Heart left ventricle (tissue), 16 donors: ENCODE measurements around the gene TOPBP1. TPM values are rescaled to one million over a fixed set of nuclear protein-coding genes. Genes with fewer than 3 reads are reported as not detected.

Source experiments
- ATAC-seq, 4 donors: fragments of 200-7000 bp; cut with Tn5 transposase; one replicate each; pipeline ENCODE4 v1.9.1; 2020 to 2022; ENCODE audit warnings: moderate library complexity in 4 of 4, mild to moderate bottlenecking in 3 of 4, moderate number of reproducible peaks in 1 of 4
- DNase-seq, 5 donors: peaks; one replicate each; pipeline ENCODE4 v3.0.0-alpha.2; 2020
- H3K27ac ChIP-seq, 12 donors: fragments of 200-600 bp; sonication (generic) in 4 of 12; one replicate each; pipeline versions ENCODE4 v1.5.0 to v1.8.0; 2016 to 2022; ENCODE audit warnings: mild to moderate bottlenecking in 2 of 12
- H3K27me3 ChIP-seq, 9 donors: fragments of 200-600 bp; sonication (generic) in 2 of 9; one replicate each; pipeline versions ENCODE4 v1.5.1 to v1.8.0; 2016 to 2022; ENCODE audit warnings: mild to moderate bottlenecking in 3 of 9
- H3K36me3 ChIP-seq, 9 donors: fragments of 200-600 bp; sonication (generic) in 2 of 9; one replicate each; pipeline versions ENCODE4 v1.5.0 to v1.8.0; 2018 to 2022; ENCODE audit warnings: mild to moderate bottlenecking in 2 of 9
- H3K4me1 ChIP-seq, 12 donors: fragments of 200-600 bp; sonication (generic) in 4 of 12; one replicate each; pipeline versions ENCODE4 v1.5.0 to v1.8.0; 2016 to 2022; ENCODE audit warnings: mild to moderate bottlenecking in 3 of 12
- H3K4me3 ChIP-seq, 12 donors: fragments of 200-600 bp; sonication (generic) in 4 of 12; one replicate each; pipeline versions ENCODE4 v1.5.0 to v1.8.0; 2017 to 2022; ENCODE audit warnings: mild to moderate bottlenecking in 9 of 12, moderate library complexity in 4 of 12
- H3K9me3 ChIP-seq, 12 donors: fragments of 200-600 bp; sonication (generic) in 4 of 12; one replicate each; pipeline versions ENCODE4 v1.5.0 to v1.8.0; 2016 to 2022; ENCODE audit warnings: mild to moderate bottlenecking in 1 of 12
- CTCF ChIP-seq, 12 donors: fragments of 200-600 bp; sonication (generic) in 4 of 12; IDR thresholded peaks; one replicate each; pipeline versions ENCODE4 v1.5.0 to v1.8.0; 2018 to 2022; ENCODE audit warnings: antibody characterized with exemption in 12 of 12, mild to moderate bottlenecking in 5 of 12
- POLR2A ChIP-seq, 2 donors: fragments of 450-650 bp; IDR thresholded peaks; one replicate each; pipeline ENCODE4 v1.6.1; 2017; ENCODE audit warnings: antibody characterized with exemption in 2 of 2, mild to moderate bottlenecking in 2 of 2, moderate library complexity in 2 of 2
- WGBS, 4 donors: extraction: QIAGEN DNeasy Blood & Tissue Kit in 2 of 4; methylation state at CpG; one replicate each; pipeline versions ENCODE4 v1.1.5 to v1.1.7; 2013 to 2018; 5-methylcytosine and 5-hydroxymethylcytosine counted together
- intact Hi-C, 10 donors: fragments of 100-400 bp; cut with DNase I; formaldehyde crosslinking; loops; one replicate each; pipeline versions ENCODE4 v1.11.1 to v1.14.2; 2022
- polyA plus RNA-seq, 2 donors: library from polyadenylated mRNA; stranded (reverse); fragments of 200-250 nt; gene quantifications; one replicate each; pipeline ENCODE4 v1.2.3, GENCODE V29; 2013
- total RNA-seq, 9 donors: library from RNA; depleted of rRNA in 2 of 9; stranded (reverse); fragments of >200 nt in 2 of 9; fragmentation: NEBNext Ultra II Directional in 3 of 9; extraction: Animal tissue kit (Norgen Biotek cat#: 25700) in 3 of 9; gene quantifications; one replicate each; pipeline versions ENCODE4 v1.1.0 to v1.2.4, GENCODE V29; 2016 to 2023
- donor health status: ischemic (EF 13 %, LVEDD 7.1; RV severe dilation, severe dysfunction).
- donor health status: healthy with polysubstance abuse.
- donor health status: DM: no; HTN: yes; CAD: no.
- donor health status: DM: no; HTN: no; CAD: no.
- donor health status: ischemic (EF 25% LVEDD 6.9; RV normal size, moderate dysfunction).
- donor health status: ischemic (EF 25% LVEDD 5.7; RV mildly dilated, moderate dysfunction).
- donor health status: healthy.
- donor health status: DM: yes; HTN: yes; CAD: no.
- donor health status: ischemic (EF 35%, LVEDD 5.7; RV mildly dilated, moderate dysfunction).
- donor health status: nonischemic (EF 11% LVEDD 7.7; RV severe dilation, severe dysfunction).
- donor health status: DM: yes; HTN: yes; CAD: no.
- donor health status: PGD.
- donor health status: ischemic (EF 29% LVEDD 5.4; RV normal size, mild dysfunction).
- donor health status: nonischemic (EF 23%, LVEDD 6.1; RV moderate dilation, normal function).

The TOPBP1 gene
- total and polyA plus RNA-seq, 11 donors = 2.6 to 18.3 (median 11.7) TPM

- ATAC-seq (no peak), DNase-seq (no peak)
- Histone ChIP-seq H3K4me1 (peaks cover 0 to 8% (median 0%) of the 10 kb centered on the region in 12 donors), H3K4me3 (no peak overlapping the region), H3K27ac (no peak overlapping the region), H3K27me3 (peaks cover 0 to 40% (median 12%) of the 10 kb centered on the region in 9 donors), H3K36me3 (no peaks in the 10 kb centered on the region), H3K9me3 (peaks cover 0 to 8% (median 0%) of the 10 kb centered on the region in 12 donors)
- WGBS, 4 donors = 49 to 56% (median 52%) methylated on average over 11 of the region's 11 CpGs
- intact Hi-C loops = no loop called here
- no peak for TF ChIP-seq POLR2A (IDR thresholded peaks at IDR 0.05)
- no peak for TF ChIP-seq CTCF (IDR thresholded peaks at IDR 0.05)
These were observed 14.8 kb upstream of the TOPBP1 start for GRCh38 chr3:133676336-133677118.

- WGBS, 4 donors = 60 to 66% (median 62%) methylated on average over 6 of the region's 6 CpGs
- peaks cover 0 to 8% (median 0%) of the 10 kb centered on the region in 12 donors for H3K9me3 ChIP-seq
- H3K27ac ChIP-seq = no peak overlapping the region
- no peak overlapping the region for H3K4me3 ChIP-seq
- H3K36me3 ChIP-seq = no peaks in the 10 kb centered on the region
- DNase-seq = no peak
- no peak for ATAC-seq
- intact Hi-C loops = no loop called here
- no peak for TF ChIP-seq CTCF (IDR thresholded peaks at IDR 0.05)
- no peak for TF ChIP-seq POLR2A (IDR thresholded peaks at IDR 0.05)
- peaks cover 0 to 8% (median 0%) of the 10 kb centered on the region in 12 donors for H3K4me1 ChIP-seq
- peaks cover 0 to 40% (median 12%) of the 10 kb centered on the region in 9 donors for H3K27me3 ChIP-seq
These were observed 14.0 kb upstream of the TOPBP1 start for GRCh38 chr3:133675631-133676335.

GRCh38 chr3:133674290-133674919, 12.7 kb upstream of the TOPBP1 start:
- Histone ChIP-seq H3K9me3 (peaks cover 0 to 8% (median 0%) of the 10 kb centered on the region in 12 donors), H3K4me3 (peak overlapping the region in 9 of 12 donors; percentile 15 to 40 (median 28)), H3K36me3 (no peaks in the 10 kb centered on the region), H3K4me1 (peaks cover 0 to 8% (median 0%) of the 10 kb centered on the region in 12 donors), H3K27me3 (peaks cover 0 to 40% (median 12%) of the 10 kb centered on the region in 9 donors), H3K27ac (no peak overlapping the region)
- TF ChIP-seq POLR2A (IDR thresholded peaks at IDR 0.05) (no peak), CTCF (IDR thresholded peaks at IDR 0.05) (no peak)
- ATAC-seq = peak in 3 of 4 donors; percentile 42 to 61 (median 42)
- no peak for DNase-seq
- 5 to 10% (median 7%) methylated on average over 21 to 47 of the region's 47 CpGs for WGBS, 4 donors
- intact Hi-C loops = no loop called here

GRCh38 chr3:133673746-133674145, 12.0 kb upstream of the TOPBP1 start:
- WGBS, 4 donors = 57 to 64% (median 60%) methylated on average over 12 of the region's 12 CpGs
- no peak for DNase-seq
- H3K27me3 ChIP-seq = peaks cover 0 to 40% (median 12%) of the 10 kb centered on the region in 9 donors

More at GRCh38 chr3:133673746-133674145, 12.0 kb upstream of the TOPBP1 start:
- TF ChIP-seq CTCF (IDR thresholded peaks at IDR 0.05) (no peak), POLR2A (IDR thresholded peaks at IDR 0.05) (no peak)
- H3K9me3 ChIP-seq = peaks cover 0 to 8% (median 0%) of the 10 kb centered on the region in 12 donors
- intact Hi-C loops = no loop called here
- H3K36me3 ChIP-seq = no peaks in the 10 kb centered on the region
- no peak overlapping the region for H3K4me3 ChIP-seq
- peaks cover 0 to 9% (median 0%) of the 10 kb centered on the region in 12 donors for H3K4me1 ChIP-seq
- no peak overlapping the region for H3K27ac ChIP-seq
- ATAC-seq = no peak
